H1 (cell line): ENCODE data around the gene C2orf92. TPM values are rescaled to one million over a fixed set of nuclear protein-coding genes. Genes with fewer than 3 reads are reported as not detected.

Experiments
- CTCF ChIA-PET: fragments of 300-600 bp; sonication (Branson Sonifier 250); formaldehyde crosslinking; loops from one replicate; lab custom pipeline; 2021; ENCODE audit not compliant: partially characterized antibody; lab: Charles Lee
- POLR2A ChIA-PET: fragments of 300-600 bp; sonication (Branson Sonifier 250); formaldehyde crosslinking; loops from one replicate; lab custom pipeline; 2021; ENCODE audit warnings: inconsistent platforms; ENCODE audit not compliant: partially characterized antibody; lab: Charles Lee
- DNase-seq, 2 experiments: peaks; one replicate each; pipeline versions ENCODE4 v3.0.0 to v3.0.0-alpha.2; 2010 to 2022; ENCODE audit warnings: low spot score in 2 of 2, low read depth in 1 of 2, mixed read lengths in 1 of 2
- FAIRE-seq: peaks from 2 replicates; lab custom pipeline; 2011; peaks lifted over from hg19 to GRCh38; lab: Jason Lieb, UNC
- H2AFZ ChIP-seq: 2 replicates; pipeline ENCODE4 v1.8.1; 2012; ENCODE audit warnings: low read length, inconsistent platforms
- H2AK5ac ChIP-seq: 2 replicates; pipeline ENCODE4 v1.6.1; 2013; ENCODE audit warnings: low read depth, low read length
- H2BK120ac ChIP-seq: replicated peaks from 2 replicates; pipeline ENCODE3; 2013; ENCODE audit warnings: low read depth, low read length, inconsistent platforms
- H2BK12ac ChIP-seq: 2 replicates; pipeline ENCODE4 v1.6.1; 2013; ENCODE audit warnings: low read depth, low read length
- H2BK15ac ChIP-seq: 2 replicates; pipeline ENCODE4 v1.6.1; 2013; ENCODE audit warnings: low read length
- H2BK20ac ChIP-seq: 2 replicates; pipeline ENCODE4 v1.6.1; 2013; ENCODE audit warnings: low read length
- H2BK5ac ChIP-seq: 2 replicates; pipeline ENCODE4 v1.6.1; 2013; ENCODE audit warnings: low read depth, low read length
- H3K14ac ChIP-seq: 2 replicates; pipeline ENCODE4 v1.6.1; 2013; ENCODE audit warnings: inconsistent platforms; ENCODE audit not compliant: insufficient read length
- H3K18ac ChIP-seq: 2 replicates; pipeline ENCODE4 v1.6.1; 2013; ENCODE audit warnings: low read length; ENCODE audit errors: extremely low read depth
- H3K23ac ChIP-seq: 2 replicates; pipeline ENCODE4 v1.6.1; 2013; ENCODE audit warnings: inconsistent platforms; ENCODE audit not compliant: insufficient read length
- H3K23me2 ChIP-seq: 2 replicates; pipeline ENCODE4 v1.6.1; 2013; ENCODE audit warnings: low read depth, low read length
- H3K27ac ChIP-seq: 2 replicates; pipeline ENCODE4 v1.6.1; 2011; ENCODE audit warnings: low read depth, low read length, inconsistent platforms
- H3K27me3 ChIP-seq, 4 experiments: replicated peaks in 1 of 4; 1 replicate in 1 of 4; 2 replicates in 3 of 4; pipeline versions ENCODE4 v1.6.1 to v1.8.1; 2011 to 2013; ENCODE audit warnings: low read length in 3 of 4, mild to moderate bottlenecking in 3 of 4, inconsistent platforms in 2 of 4, mixed read lengths in 2 of 4, moderate library complexity in 1 of 4; ENCODE audit not compliant: control insufficient read depth in 3 of 4, insufficient read depth in 3 of 4; ENCODE audit errors: extremely low read depth in 1 of 4
- H3K36me3 ChIP-seq, 4 experiments: 2 replicates each; pipeline versions ENCODE4 v1.6.1 to v1.8.1; 2011 to 2013; ENCODE audit warnings: mild to moderate bottlenecking in 4 of 4, low read length in 3 of 4, moderate library complexity in 2 of 4, control low read depth in 1 of 4, inconsistent platforms in 1 of 4; ENCODE audit not compliant: insufficient read depth in 4 of 4, control insufficient read depth in 2 of 4
- H3K4ac ChIP-seq: replicated peaks from 2 replicates; pipeline ENCODE3; 2013; ENCODE audit warnings: low read length, low read depth, mixed read lengths, inconsistent platforms; ENCODE audit not compliant: insufficient read length
- H3K4me1 ChIP-seq, 4 experiments: replicated peaks in 1 of 4; 1 replicate in 1 of 4; 2 replicates in 3 of 4; pipeline versions ENCODE4 v1.6.1 to v1.8.1; 2011 to 2013; ENCODE audit warnings: low read length in 3 of 4, inconsistent platforms in 2 of 4, mixed read lengths in 1 of 4; ENCODE audit not compliant: insufficient read depth in 4 of 4, control insufficient read depth in 3 of 4
- H3K4me2 ChIP-seq, 2 experiments: 2 replicates each; pipeline versions ENCODE4 v1.6.1 to v1.8.1; 2011 to 2013; ENCODE audit warnings: low read depth in 2 of 2, low read length in 2 of 2, control low read depth in 1 of 2, inconsistent platforms in 1 of 2, mild to moderate bottlenecking in 1 of 2; ENCODE audit not compliant: insufficient read depth in 1 of 2
- H3K4me3 ChIP-seq, 4 experiments: fragments of 200-600, 300-600 bp in 1 of 4; sonication (generic), shearing (Covaris generic), sonication (Bioruptor Twin) in 1 of 4; 2 replicates each; pipeline versions ENCODE4 v1.5.1 to v1.8.1; 2011 to 2016; ENCODE audit warnings: low read length in 4 of 4, low read depth in 3 of 4, control low read depth in 2 of 4, inconsistent platforms in 2 of 4, mild to moderate bottlenecking in 2 of 4, mixed read lengths in 1 of 4, moderate library complexity in 1 of 4; ENCODE audit not compliant: insufficient read depth in 2 of 4; ENCODE audit errors: extremely low read depth in 1 of 4
- H3K56ac ChIP-seq: replicated peaks from 2 replicates; pipeline ENCODE3; 2013; ENCODE audit warnings: low read depth, mild to moderate bottlenecking, mixed read lengths, low read length, inconsistent platforms; ENCODE audit not compliant: insufficient read length
- H3K79me1 ChIP-seq: 2 replicates; pipeline ENCODE4 v1.6.1; 2013; ENCODE audit warnings: low read depth, low read length, control low read depth
- H3K79me2 ChIP-seq, 2 experiments: 2 replicates each; pipeline versions ENCODE4 v1.6.1 to v1.8.1; 2012 to 2013; ENCODE audit warnings: low read length in 2 of 2, mild to moderate bottlenecking in 2 of 2, inconsistent platforms in 1 of 2; ENCODE audit not compliant: insufficient read depth in 2 of 2, control insufficient read depth in 1 of 2
- H3K9ac ChIP-seq, 4 experiments: replicated peaks in 1 of 4; 1 replicate in 1 of 4; 2 replicates in 3 of 4; pipeline versions ENCODE4 v1.6.1 to v1.8.1; 2011 to 2013; ENCODE audit warnings: low read depth in 3 of 4, low read length in 3 of 4, control low read depth in 2 of 4, mild to moderate bottlenecking in 2 of 4, moderate library complexity in 2 of 4, inconsistent platforms in 1 of 4; ENCODE audit errors: extremely low read depth in 1 of 4
- H3K9me3 ChIP-seq, 2 experiments: 2 replicates each; pipeline versions ENCODE4 v1.6.1 to v1.8.1; 2012 to 2013; ENCODE audit warnings: mild to moderate bottlenecking in 2 of 2, moderate library complexity in 2 of 2, control low read depth in 1 of 2, inconsistent platforms in 1 of 2, low read depth in 1 of 2, low read length in 1 of 2, mixed read lengths in 1 of 2; ENCODE audit not compliant: insufficient read depth in 2 of 2
- H4K20me1 ChIP-seq, 2 experiments: replicated peaks in 1 of 2; 2 replicates each; pipeline versions ENCODE3 to v1.8.1; 2011 to 2013; ENCODE audit warnings: inconsistent platforms in 2 of 2, low read length in 2 of 2, mild to moderate bottlenecking in 1 of 2; ENCODE audit not compliant: insufficient read depth in 2 of 2, control insufficient read depth in 1 of 2
- H4K5ac ChIP-seq: 2 replicates; pipeline ENCODE4 v1.6.1; 2013; ENCODE audit warnings: low read length, low read depth, mixed read lengths, inconsistent platforms; ENCODE audit not compliant: insufficient read length
- H4K8ac ChIP-seq: 2 replicates; pipeline ENCODE4 v1.8.0; 2013; ENCODE audit warnings: mild to moderate bottlenecking, moderate library complexity, low read length, inconsistent platforms; ENCODE audit not compliant: insufficient read depth; ENCODE audit errors: extremely low read depth
- H4K91ac ChIP-seq: replicated peaks from 2 replicates; pipeline ENCODE3; 2013; ENCODE audit warnings: low read length, mixed read lengths, inconsistent platforms; ENCODE audit not compliant: insufficient read length
- BCL11A ChIP-seq, 2 experiments: IDR thresholded peaks; one replicate each; pipeline ENCODE4 v1.6.1; 2011; ENCODE audit warnings: low read depth in 2 of 2, low read length in 2 of 2, mild to moderate bottlenecking in 2 of 2
- CBX5 ChIP-seq: fragments of 300-800, 300-1000 bp; sonication (generic); IDR thresholded peaks from 2 replicates; pipeline ENCODE4 v1.7.1; 2016; ENCODE audit warnings: antibody characterized with exemption, low read length, low read depth
- CHD1 ChIP-seq: IDR thresholded peaks from 2 replicates; pipeline ENCODE4 v1.6.1; 2012; ENCODE audit warnings: low read depth, low read length, improper control_type of control experiment
- GABPA ChIP-seq: IDR thresholded peaks from 2 replicates; pipeline ENCODE4 v1.6.1; 2011; ENCODE audit warnings: mild to moderate bottlenecking, low read length, moderate library complexity, borderline replicate concordance; ENCODE audit not compliant: insufficient read depth
- SIN3A ChIP-seq, 2 experiments: IDR thresholded peaks in 1 of 2; conservative IDR thresholded peaks in 1 of 2; 2 replicates each; pipeline ENCODE4 v1.6.1; 2011 to 2012; ENCODE audit warnings: low read length in 2 of 2, improper control_type of control experiment in 1 of 2, low read depth in 1 of 2, mild to moderate bottlenecking in 1 of 2
- WGBS, 2 experiments: shearing (Covaris generic) in 1 of 2; methylation state at CpG; one replicate each; pipeline versions ENCODE4 v1.1.6 to v1.1.7; 2013 to 2015; ENCODE audit warnings: low lambda C conversion rate in 2 of 2, mixed read lengths in 2 of 2, inconsistent platforms in 1 of 2, low coverage in 1 of 2, missing lambda C conversion rate in 1 of 2; ENCODE audit not compliant: insufficient replicate concordance in 2 of 2, insufficient coverage in 1 of 2, insufficient read length in 1 of 2; ENCODE audit errors: extremely low coverage in 1 of 2, missing lambda C conversion rate in 1 of 2; 5-methylcytosine and 5-hydroxymethylcytosine counted together
- polyA plus RNA-seq, 7 experiments: library from polyadenylated mRNA; depleted of rRNA in 3 of 7; stranded (reverse) in 5 of 7; unstranded in 2 of 7; fragments of >200 nt in 5 of 7; fragments of 200-250 nt in 2 of 7; gene quantifications; 1 replicate in 5 of 7; 2 replicates in 1 of 7; 4 replicates in 1 of 7; pipeline versions ENCODE4 v1.2.1 to v1.2.3, GENCODE V29; 2011 to 2013; ENCODE audit warnings: missing spikeins in 2 of 7, mixed read lengths in 2 of 7
- total RNA-seq: library from RNA; stranded (reverse); fragmentation: NEBNext Ultra II Directional; extraction: Animal tissue kit (Norgen Biotek cat#: 25700); gene quantifications from 2 replicates; pipeline ENCODE4 v1.2.1, GENCODE V29; 2021
- TF ChIP-seq, protein P1 (sequence below): IDR thresholded peaks from 2 replicates; pipeline ENCODE4 v1.6.1; 2012; ENCODE audit warnings: inconsistent platforms

Gene C2orf92
- total and polyA plus RNA-seq, 2 of the 8 experiments (the other 6 are each of a cell fraction or from before 2014, with no cell fraction given): 2.3 to 3.7 TPM

DNA sequence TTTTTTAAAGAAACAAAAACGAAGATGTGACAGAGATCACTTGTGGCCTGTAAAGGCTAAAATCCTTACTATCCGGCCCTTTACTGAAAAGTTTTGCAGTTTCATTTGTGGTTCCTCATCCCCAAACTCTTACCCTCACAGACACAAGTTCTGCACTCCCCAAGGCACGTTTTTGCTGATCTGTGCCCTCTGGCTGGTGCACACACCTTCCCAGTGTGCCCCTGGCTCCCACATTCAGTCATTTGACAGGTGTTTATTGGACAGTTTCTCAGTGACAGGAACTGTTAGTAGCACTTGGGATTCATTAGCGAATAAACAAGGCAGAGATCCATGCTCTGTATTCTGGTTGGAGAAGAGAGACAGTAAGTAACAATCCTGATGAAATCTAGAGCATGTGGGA is 66.7 kb downstream of the C2orf92 start:
- FAIRE-seq (no peak), DNase-seq (no peak)
- no peak overlapping the region for H2BK120ac ChIP-seq
- H3K23me2 ChIP-seq: no peaks in the 10 kb centered on the region
- H3K79me2 ChIP-seq: no peaks in the 10 kb centered on the region
- 85% methylated on average over 4 of the region's 4 CpGs; no CpG with 5 or more reads in 1 of the 2 experiments for WGBS, 2 experiments
- H3K23ac ChIP-seq: no peak overlapping the region
- H2BK15ac ChIP-seq: no peak overlapping the region
- H3K9ac ChIP-seq: no peak overlapping the region
- no peak overlapping the region for H2BK5ac ChIP-seq
- no peak overlapping the region for H4K5ac ChIP-seq
- H3K9me3 ChIP-seq: no peaks in the 10 kb centered on the region
- H4K8ac ChIP-seq: no peak overlapping the region
- no peak overlapping the region for H2AFZ ChIP-seq
- H2BK20ac ChIP-seq: no peak overlapping the region
- H2AK5ac ChIP-seq: no peak overlapping the region
- no peak overlapping the region for H3K56ac ChIP-seq
- H4K91ac ChIP-seq: no peak overlapping the region
- no peak overlapping the region; the same call in 1 of the 2 replicates for H3K18ac ChIP-seq
- no peak overlapping the region for H3K4me2 ChIP-seq
- no peak overlapping the region for H3K27ac ChIP-seq
- CTCF ChIA-PET: interaction anchor here (0.9 to 3.7 kb wide), 5 partner anchors 13 to 41 kb away, joined by 3 to 17 read pairs (median 4); no protein-coding TSS in a partner anchor
- no peaks in the 10 kb centered on the region for H3K4me1 ChIP-seq
- no peak overlapping the region for H3K4ac ChIP-seq
- H3K79me1 ChIP-seq: no peaks in the 10 kb centered on the region
- H2BK12ac ChIP-seq: no peak overlapping the region
- no peaks in the 10 kb centered on the region for H3K36me3 ChIP-seq
- no peaks in the 10 kb centered on the region for H3K27me3 ChIP-seq
- no peak overlapping the region for H3K4me3 ChIP-seq
- POLR2A ChIA-PET: interaction anchor here (1.3 kb wide), 1 partner anchor 10 kb away, joined by 3 read pairs; no protein-coding TSS in a partner anchor
- H3K14ac ChIP-seq: no peak overlapping the region
- TF ChIP-seq, protein P1, sequence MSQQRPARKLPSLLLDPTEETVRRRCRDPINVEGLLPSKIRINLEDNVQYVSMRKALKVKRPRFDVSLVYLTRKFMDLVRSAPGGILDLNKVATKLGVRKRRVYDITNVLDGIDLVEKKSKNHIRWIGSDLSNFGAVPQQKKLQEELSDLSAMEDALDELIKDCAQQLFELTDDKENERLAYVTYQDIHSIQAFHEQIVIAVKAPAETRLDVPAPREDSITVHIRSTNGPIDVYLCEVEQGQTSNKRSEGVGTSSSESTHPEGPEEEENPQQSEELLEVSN: no peak
- no peak for TF ChIP-seq GABPA
- no peak for TF ChIP-seq BCL11A (IDR thresholded peaks at IDR 0.05; ENCODE audit: low read depth in 2 of 2, low read length in 2 of 2)
- TF ChIP-seq CBX5: no peak
- no peak for TF ChIP-seq SIN3A (conservative IDR thresholded peaks at IDR 0.05 in 1 of 2, IDR thresholded peaks at IDR 0.05 in 1 of 2; ENCODE audit: low read depth in 1 of 2, low read length in 2 of 2)
- no peak for TF ChIP-seq CHD1
- H4K20me1 ChIP-seq: peaks cover 0 to 2% of the 10 kb centered on the region in 2 experiments
